COLO668 (cell line): ENCODE results near the gene LRGUK.
"Not testable (repeated sequence)": the region's sequence is repeated elsewhere in the genome, so short reads cannot be mapped to it uniquely, and the experiment has no call there.

Experiments used
- DNase-seq: peaks from one replicate; lab custom pipeline; 2025; ENCODE audit not compliant: unreplicated experiment; lab: John Stamatoyannopoulos, UW

LRGUK gene

GRCh38 chr7:134186027-134186426 is 58.9 kb downstream of the LRGUK start:
- no peak for DNase-seq

GRCh38 chr7:134186801-134187200 is 59.7 kb downstream of the LRGUK start:
- no peak for DNase-seq

GRCh38 chr7:134187893-134188292 is 60.8 kb downstream of the LRGUK start:
- no peak for DNase-seq

GRCh38 chr7:134188311-134188710 is 61.2 kb downstream of the LRGUK start:
- no peak for DNase-seq

- DNase-seq, result no peak
These were observed 62.4 kb downstream of the LRGUK start for GRCh38 chr7:134189559-134189958.

GRCh38 chr7:134191876-134192275 is 64.7 kb downstream of the LRGUK start:
- DNase-seq, result no peak

GRCh38 chr7:134193240-134193639 is 66.1 kb downstream of the LRGUK start:
- DNase-seq, result no peak

- no peak for DNase-seq
These were observed 68.1 kb downstream of the LRGUK start for GRCh38 chr7:134195252-134195651.

- no peak for DNase-seq
These were observed 69.3 kb downstream of the LRGUK start for GRCh38 chr7:134196439-134196838.

GRCh38 chr7:134197345-134197744 is 70.2 kb downstream of the LRGUK start:
- no peak for DNase-seq

- DNase-seq, result no peak
These were observed 73.8 kb downstream of the LRGUK start for GRCh38 chr7:134200970-134201369.

- no peak for DNase-seq
These were observed 74.6 kb downstream of the LRGUK start for GRCh38 chr7:134201569-134202261.

- no peak for DNase-seq
These were observed 76.2 kb downstream of the LRGUK start for GRCh38 chr7:134203186-134203889.

GRCh38 chr7:134209322-134210015 is 82.3 kb downstream of the LRGUK start:
- DNase-seq, result no peak

GRCh38 chr7:134210227-134210626 is 83.1 kb downstream of the LRGUK start:
- DNase-seq, result no peak

- no peak for DNase-seq
These were observed 84.0 kb downstream of the LRGUK start for GRCh38 chr7:134210976-134211663.

GRCh38 chr7:134211817-134212216 is 84.7 kb downstream of the LRGUK start:
- no peak for DNase-seq

GRCh38 chr7:134212576-134213546 is 85.7 kb downstream of the LRGUK start:
- no peak for DNase-seq

- no peak for DNase-seq
These were observed 93.1 kb downstream of the LRGUK start for GRCh38 chr7:134220236-134220635.

- not testable (repeated sequence) for DNase-seq
These were observed 104.2 kb downstream of the LRGUK start for GRCh38 chr7:134231296-134231695.
